NCI-H82 (cell line): ENCODE measurements around the gene CLK4.

Experiments
- DNase-seq: peaks from one replicate; lab custom pipeline; 2025; lab: John Stamatoyannopoulos, UW

CLK4 gene

GRCh38 chr5:178553517-178553916, 73.3 kb downstream of the CLK4 start:
- no peak for DNase-seq
